Measurements from ENCODE around the gene CFAP99. TPM values are rescaled to one million over a fixed set of nuclear protein-coding genes. Genes with fewer than 3 reads are reported as not detected.

Gene CFAP99
- total RNA-seq, 3 donors from 2014 or later = 0.15 to 2.0 TPM; not detected in 1

DNA sequence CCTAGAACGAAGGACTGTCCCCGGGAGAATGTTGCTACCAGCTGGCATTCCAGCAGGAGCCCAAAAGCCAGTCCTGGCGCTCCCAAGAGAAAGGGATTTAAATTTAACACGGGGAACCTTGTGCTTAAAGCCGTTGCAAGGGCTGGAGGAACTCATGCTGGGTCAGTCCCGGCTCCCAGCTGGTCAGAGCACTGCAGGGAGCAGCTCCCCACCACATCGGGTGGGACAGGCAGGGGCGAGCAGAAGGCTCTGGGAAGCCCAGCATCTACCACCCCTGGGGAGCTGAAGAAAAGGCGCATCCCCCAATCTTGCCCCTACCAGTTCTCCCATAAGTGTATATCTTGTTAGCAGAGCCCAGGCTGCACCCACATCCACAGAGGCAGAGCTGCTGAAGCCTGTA lies 15.7 kb downstream of the CFAP99 start:
- Histone ChIP-seq H3K4me3 (no peak overlapping the region), H3K4me1 (no peaks in the 10 kb centered on the region), H3K9me3 (peaks cover 4 to 6% of the 10 kb centered on the region in 2 donors), H3K27ac (no peak overlapping the region), H3K36me3 (no peaks in the 10 kb centered on the region), H3K27me3 (peaks cover 0 to 4% of the 10 kb centered on the region in 2 donors)
- TF ChIP-seq POLR2AphosphoS5 (IDR thresholded peaks at IDR 0.05) (no peak), POLR2A (IDR thresholded peaks at IDR 0.05) (no peak)
- TF ChIP-seq, protein P1, sequence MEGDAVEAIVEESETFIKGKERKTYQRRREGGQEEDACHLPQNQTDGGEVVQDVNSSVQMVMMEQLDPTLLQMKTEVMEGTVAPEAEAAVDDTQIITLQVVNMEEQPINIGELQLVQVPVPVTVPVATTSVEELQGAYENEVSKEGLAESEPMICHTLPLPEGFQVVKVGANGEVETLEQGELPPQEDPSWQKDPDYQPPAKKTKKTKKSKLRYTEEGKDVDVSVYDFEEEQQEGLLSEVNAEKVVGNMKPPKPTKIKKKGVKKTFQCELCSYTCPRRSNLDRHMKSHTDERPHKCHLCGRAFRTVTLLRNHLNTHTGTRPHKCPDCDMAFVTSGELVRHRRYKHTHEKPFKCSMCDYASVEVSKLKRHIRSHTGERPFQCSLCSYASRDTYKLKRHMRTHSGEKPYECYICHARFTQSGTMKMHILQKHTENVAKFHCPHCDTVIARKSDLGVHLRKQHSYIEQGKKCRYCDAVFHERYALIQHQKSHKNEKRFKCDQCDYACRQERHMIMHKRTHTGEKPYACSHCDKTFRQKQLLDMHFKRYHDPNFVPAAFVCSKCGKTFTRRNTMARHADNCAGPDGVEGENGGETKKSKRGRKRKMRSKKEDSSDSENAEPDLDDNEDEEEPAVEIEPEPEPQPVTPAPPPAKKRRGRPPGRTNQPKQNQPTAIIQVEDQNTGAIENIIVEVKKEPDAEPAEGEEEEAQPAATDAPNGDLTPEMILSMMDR (IDR thresholded peaks at IDR 0.05) = no peak
- DNase-seq (ENCODE audit: low spot score in 2 of 2) = no peak
- intact Hi-C loops (cut with DNase I; ENCODE audit: low total_unique reads) = no loop called here

DNA sequence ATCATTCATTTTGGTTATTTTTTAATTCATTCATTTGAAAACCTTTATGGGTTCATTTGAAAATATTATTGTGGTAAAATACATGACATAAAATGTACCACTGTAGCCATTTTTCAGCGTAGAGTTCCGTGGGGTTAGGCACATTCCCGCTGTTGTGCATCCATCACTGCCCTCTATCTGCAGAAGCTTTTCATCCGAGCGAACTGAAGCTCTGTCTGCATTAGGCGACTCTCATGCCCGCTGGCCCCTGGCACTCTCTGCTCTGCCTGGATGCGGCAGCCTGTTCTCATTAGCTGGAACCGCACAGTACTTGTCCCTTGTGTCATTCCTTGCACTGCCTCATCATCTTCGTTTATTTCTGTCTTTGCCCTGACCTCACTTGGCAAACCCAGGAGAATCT lies 17.5 kb downstream of the CFAP99 start:
- H3K27ac ChIP-seq = no peak overlapping the region
- intact Hi-C loops (cut with DNase I; ENCODE audit: low total_unique reads) = no loop called here

DNA sequence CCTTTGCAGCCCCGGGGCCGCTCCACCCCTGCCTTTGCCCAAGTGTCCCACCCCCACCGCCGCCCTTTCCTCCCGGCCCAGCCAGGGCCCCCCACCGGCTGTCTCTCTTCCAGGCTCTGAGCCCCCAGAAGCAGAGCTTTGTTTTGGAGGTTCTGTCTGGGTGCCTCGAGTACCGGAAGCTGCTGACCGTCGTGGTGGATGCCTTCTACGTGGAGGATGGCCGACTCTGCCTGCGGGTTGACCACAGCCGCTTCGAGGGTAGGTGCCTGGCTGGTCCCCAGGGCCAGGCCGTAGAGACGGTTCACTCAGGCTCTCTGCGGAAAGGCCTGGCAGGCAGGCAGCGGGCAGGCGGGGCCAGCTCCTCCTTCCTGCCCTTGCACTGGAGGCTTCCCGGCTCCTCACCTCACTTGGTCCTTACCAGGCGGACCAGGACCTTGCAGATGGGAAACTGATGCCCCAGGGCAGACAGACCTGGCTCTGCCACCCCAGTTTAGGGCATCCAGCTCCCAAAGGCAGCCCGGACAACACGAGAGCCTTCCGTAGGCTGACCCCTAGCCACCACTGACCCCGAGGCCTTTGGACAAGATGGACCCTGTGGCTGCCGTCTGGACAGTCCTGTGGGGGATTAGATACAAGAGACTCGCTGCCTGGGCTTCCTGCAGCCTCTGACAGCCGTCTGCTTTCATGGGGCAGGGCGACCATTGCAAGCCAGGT lies 18.2 kb downstream of the CFAP99 start:
- H3K4me3 ChIP-seq = no peak overlapping the region
- no peaks in the 10 kb centered on the region for H3K4me1 ChIP-seq
- no peak for DNase-seq (ENCODE audit: low spot score in 2 of 2)
- H3K9me3 ChIP-seq = no peaks in the 10 kb centered on the region
- TF ChIP-seq POLR2A (IDR thresholded peaks at IDR 0.05) (no peak), POLR2AphosphoS5 (IDR thresholded peaks at IDR 0.05) (no peak)
- TF ChIP-seq, protein P1 (IDR thresholded peaks at IDR 0.05) = no peak
- peaks cover 0 to 4% of the 10 kb centered on the region in 2 donors for H3K27me3 ChIP-seq
- H3K36me3 ChIP-seq = no peaks in the 10 kb centered on the region
- H3K27ac ChIP-seq = no peak overlapping the region
- intact Hi-C loops (cut with DNase I; ENCODE audit: low total_unique reads) = no loop called here

More for the DNA sequence above, 17.5 kb downstream of the CFAP99 start:
- Histone ChIP-seq H3K27me3 (peaks cover 0 to 4% of the 10 kb centered on the region in 2 donors), H3K4me3 (no peak overlapping the region), H3K36me3 (no peaks in the 10 kb centered on the region), H3K4me1 (no peaks in the 10 kb centered on the region), H3K9me3 (no peaks in the 10 kb centered on the region)
- DNase-seq (ENCODE audit: low spot score in 2 of 2) = no peak
- no peak for TF ChIP-seq POLR2AphosphoS5 (IDR thresholded peaks at IDR 0.05)
- TF ChIP-seq POLR2A (IDR thresholded peaks at IDR 0.05) = no peak
- TF ChIP-seq, protein P1 (IDR thresholded peaks at IDR 0.05) = no peak

DNA sequence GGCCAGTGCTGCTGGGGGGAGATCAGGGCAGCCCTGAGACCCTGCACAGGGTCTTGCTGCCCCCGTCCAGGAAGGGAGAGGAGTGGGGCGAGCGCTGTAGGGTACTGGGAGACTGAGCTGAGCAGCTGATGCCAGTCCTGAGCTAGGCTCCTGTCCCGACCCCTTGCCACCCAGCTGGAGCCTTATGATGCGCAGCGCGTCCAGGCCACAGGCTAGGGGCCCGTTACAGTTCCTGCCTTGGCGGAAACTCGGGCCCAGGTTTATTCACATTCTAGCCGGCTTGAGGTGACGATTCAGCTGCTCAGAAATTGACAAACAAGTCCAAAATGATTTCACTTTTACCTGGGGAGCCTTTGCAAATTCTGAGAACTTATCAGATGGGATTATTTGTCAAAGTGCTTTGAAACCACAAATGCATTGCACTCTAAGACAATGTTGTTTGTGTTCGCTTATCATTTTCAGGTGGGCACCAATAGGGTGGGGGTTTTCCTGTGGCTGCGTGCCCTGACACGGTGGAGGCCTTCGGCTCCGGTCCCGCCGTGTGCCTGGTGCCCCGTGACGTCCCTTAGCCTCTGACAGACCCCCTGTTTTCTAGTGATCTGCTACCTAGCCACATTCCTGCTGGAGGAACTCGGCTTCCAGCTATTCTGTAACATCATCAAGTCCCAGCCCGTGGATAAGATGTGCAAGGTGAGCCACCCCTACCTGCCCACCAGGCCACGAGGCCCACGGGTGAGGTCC lies 18.9 kb downstream of the CFAP99 start:
- Histone ChIP-seq H3K36me3 (no peaks in the 10 kb centered on the region), H3K9me3 (no peaks in the 10 kb centered on the region), H3K4me3 (no peak overlapping the region), H3K4me1 (no peaks in the 10 kb centered on the region), H3K27me3 (peaks cover 0 to 4% of the 10 kb centered on the region in 2 donors), H3K27ac (no peak overlapping the region)
- TF ChIP-seq, protein P1 (IDR thresholded peaks at IDR 0.05) = no peak
- TF ChIP-seq POLR2A (IDR thresholded peaks at IDR 0.05) (no peak), POLR2AphosphoS5 (IDR thresholded peaks at IDR 0.05) (no peak)
- no peak for DNase-seq (ENCODE audit: low spot score in 2 of 2)
- intact Hi-C loops (cut with DNase I; ENCODE audit: low total_unique reads) = no loop called here

All from breast epithelium (tissue), 4 donors.